NK-92 (cell line): ENCODE results near the gene GPD1L.
"Not testable (repeated sequence)": the region's sequence is repeated elsewhere in the genome, so short reads cannot be mapped to it uniquely, and the experiment has no call there.

Experiments used
- DNase-seq: peaks from one replicate; lab custom pipeline; 2025; ENCODE audit not compliant: unreplicated experiment; lab: John Stamatoyannopoulos, UW

Gene GPD1L

DNA sequence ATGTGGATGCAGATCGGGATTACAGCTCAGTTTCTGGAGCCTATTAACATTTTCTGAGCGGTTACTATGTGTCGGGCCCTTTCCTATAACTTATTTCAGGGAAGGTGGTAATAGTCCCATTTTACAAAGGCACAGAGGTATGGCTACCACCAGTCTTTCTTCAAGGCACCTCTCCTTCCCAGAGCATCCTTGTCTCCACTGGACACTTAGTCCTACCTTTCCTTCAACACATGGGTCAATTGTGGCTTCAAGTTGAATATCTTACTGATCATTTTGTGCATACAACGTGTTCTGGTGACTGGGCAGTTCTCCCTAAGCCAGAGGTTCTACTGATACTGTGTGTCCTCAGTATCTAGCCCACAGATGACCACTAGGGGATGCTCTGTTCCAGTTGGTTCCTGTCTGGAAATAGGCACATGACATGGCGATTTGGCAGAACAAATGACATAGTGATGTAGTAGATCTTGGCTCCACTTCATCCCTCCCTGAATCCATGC is 71.3 kb downstream of the GPD1L start:
- no peak for DNase-seq

GRCh38 chr3:32180141-32180784 is 73.8 kb downstream of the GPD1L start:
- DNase-seq = no peak

GRCh38 chr3:32181365-32181764 is 74.9 kb downstream of the GPD1L start:
- no peak for DNase-seq

DNA sequence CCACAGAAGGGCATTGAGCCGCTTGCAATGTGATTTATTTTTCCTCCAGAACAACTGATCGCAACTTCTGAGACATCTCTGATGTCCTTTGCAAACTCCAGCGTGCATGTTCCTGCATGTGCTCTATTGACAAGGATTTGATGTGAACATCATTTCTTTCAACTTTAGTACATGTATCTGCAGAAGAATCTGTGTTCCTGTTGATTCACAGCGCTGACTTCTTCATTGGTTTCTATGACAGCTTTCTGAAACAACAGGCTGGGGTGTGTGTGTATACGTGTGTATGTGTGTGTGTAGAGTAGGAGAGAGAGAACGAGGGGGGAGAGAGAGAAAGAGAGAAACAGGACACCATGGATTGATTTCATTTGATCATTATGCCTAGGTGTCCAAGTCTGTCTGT is 75.4 kb downstream of the GPD1L start:
- DNase-seq = no peak

- DNase-seq = no peak
Measured at GRCh38 chr3:32184187-32184730, 77.8 kb downstream of the GPD1L start.

- no peak for DNase-seq
Measured at GRCh38 chr3:32186097-32186496, 79.7 kb downstream of the GPD1L start.

DNA sequence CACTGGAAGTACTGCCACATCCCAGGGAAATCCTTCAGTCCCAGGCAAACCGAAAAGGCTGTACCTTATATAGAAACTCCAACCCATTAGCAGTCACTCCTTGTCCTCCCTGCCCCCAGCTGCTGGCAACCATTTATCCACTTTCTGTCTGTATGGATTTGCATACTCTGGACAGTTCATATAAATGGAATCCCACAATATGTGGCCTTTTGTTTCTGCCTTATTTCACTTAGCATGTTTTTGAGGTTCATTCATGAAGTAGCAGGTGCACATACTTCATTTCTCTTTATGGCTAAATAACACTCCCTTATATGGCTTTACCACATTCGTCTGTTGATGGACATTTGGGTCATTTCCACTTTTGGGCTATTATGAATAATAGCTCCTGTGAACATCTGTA is 80.5 kb downstream of the GPD1L start:
- no peak for DNase-seq

- DNase-seq = no peak
Measured at GRCh38 chr3:32189693-32190092, 83.3 kb downstream of the GPD1L start.

DNA sequence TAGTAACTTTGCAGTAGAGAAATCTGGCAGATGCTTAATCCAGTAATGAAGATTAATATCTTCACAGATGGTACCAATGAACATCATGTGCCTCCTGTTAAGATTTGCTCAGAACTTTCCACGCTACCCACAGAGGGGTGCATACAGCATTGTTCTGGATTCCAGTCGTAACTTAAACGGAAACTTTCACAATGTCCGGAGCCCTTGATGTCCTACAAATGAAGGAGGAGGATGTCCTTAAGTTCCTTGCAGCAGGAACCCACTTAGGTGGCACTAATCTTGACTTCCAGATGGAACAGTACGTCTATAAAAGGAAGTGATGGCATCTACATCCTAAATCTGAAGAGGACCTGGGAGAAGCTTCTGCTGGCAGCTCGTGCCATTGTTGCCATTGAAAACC is 84.1 kb downstream of the GPD1L start:
- DNase-seq = not testable (repeated sequence)

DNA sequence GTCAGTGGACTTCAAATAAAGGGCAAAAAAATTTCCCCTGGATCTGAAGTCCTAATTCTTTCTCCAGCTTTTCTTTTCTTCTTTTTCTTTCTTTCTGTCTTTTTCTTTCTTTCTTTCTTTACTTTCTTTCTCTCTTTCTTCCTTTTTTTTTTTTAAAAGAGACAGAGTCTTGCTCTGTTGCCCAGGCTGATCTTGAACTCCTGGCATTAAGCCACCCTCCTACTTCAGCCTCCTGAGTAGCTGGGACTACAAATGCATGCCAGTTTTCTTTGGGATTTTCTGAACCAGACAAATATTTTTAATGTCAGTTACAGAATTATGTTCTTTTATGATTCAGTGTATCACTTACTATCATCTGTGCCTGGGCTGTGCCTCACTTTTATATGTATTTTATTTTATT is 86.7 kb downstream of the GPD1L start:
- no peak for DNase-seq

DNA sequence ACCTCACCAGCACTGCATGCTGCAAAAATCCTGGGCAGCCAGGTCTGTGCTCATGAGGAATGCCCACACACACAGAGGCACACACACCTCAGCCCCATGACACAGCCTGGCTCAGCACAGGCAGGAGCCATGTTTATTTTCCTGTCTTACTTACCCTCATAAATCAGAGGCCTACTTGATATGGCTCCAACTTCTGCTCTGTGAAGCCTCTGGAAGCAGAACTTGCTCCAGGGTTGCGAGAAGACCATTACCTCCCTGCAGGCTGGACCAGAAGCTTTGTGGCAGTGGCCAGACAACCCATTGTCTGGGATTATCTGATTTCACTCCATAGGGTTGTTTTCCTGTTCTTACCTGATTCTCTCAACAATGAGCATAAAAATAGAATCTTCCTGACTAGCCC is 88.2 kb downstream of the GPD1L start:
- DNase-seq = no peak

GRCh38 chr3:32195995-32196540 is 89.6 kb downstream of the GPD1L start:
- DNase-seq = no peak

GRCh38 chr3:32197991-32198390 is 91.6 kb downstream of the GPD1L start:
- no peak for DNase-seq

DNA sequence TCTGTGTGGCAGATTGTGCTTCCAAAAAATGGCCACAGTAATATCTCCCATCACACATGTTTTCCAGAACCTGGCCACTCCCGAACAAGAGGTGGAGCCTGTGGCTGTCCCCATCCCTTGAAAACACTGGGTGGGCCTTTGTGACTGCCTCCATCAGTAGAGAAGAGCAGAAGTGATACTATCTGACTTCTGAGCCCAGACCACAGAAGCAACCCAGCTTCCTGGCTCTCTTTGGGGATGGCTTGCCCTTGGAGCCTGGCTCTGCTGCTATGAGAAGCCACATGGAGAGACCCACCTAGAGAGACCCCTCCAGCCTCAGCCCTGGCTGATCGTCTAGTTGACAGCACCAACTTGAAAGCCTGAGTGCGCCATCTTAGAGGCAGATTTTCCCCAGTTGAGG is 92.3 kb downstream of the GPD1L start:
- no peak for DNase-seq

- DNase-seq = no peak
Measured at GRCh38 chr3:32200490-32200889, 94.1 kb downstream of the GPD1L start.

GRCh38 chr3:32200992-32201758 is 94.8 kb downstream of the GPD1L start:
- no peak for DNase-seq

- no peak for DNase-seq
Measured at GRCh38 chr3:32202496-32202895, 96.1 kb downstream of the GPD1L start.

DNA sequence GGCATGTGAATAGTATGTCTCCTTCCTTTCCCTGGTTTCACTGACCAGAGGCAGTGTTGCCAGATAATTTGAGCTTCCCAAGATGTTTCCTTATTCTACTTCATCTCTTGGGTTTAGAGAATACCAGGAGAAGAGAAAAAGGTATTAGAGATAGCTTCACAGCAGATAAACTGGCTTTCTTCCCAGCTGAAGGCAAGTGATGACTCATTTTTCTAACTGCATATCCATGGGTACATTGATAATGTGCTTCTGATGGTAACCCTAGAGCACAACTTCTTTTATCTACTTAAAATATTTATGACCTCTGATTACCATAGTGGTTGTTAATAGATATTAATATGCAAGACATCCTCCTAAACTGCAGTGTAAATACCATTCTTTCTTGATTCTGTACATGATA is 97.4 kb downstream of the GPD1L start:
- DNase-seq = no peak

GRCh38 chr3:32208447-32208846 is 102.0 kb downstream of the GPD1L start:
- DNase-seq = no peak

DNA sequence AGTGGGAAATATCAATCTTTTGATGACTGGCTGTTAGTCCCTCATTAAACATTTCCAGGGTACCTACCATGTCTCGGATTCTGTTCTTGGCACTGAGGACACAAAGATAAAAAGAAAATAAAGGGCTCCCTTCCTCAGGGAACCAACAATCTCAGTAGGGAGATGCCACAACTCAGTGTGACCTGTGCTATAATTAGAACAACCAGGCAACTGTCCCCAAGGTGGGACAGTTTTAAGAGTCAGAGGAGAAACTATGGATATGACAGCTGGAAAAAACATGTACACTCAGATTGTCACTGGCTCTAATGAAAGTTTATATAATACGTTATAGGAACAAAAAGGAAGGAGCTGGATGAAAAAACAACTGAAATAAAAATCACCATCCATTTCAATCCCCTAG is 108.8 kb downstream of the GPD1L start:
- no peak for DNase-seq

DNA sequence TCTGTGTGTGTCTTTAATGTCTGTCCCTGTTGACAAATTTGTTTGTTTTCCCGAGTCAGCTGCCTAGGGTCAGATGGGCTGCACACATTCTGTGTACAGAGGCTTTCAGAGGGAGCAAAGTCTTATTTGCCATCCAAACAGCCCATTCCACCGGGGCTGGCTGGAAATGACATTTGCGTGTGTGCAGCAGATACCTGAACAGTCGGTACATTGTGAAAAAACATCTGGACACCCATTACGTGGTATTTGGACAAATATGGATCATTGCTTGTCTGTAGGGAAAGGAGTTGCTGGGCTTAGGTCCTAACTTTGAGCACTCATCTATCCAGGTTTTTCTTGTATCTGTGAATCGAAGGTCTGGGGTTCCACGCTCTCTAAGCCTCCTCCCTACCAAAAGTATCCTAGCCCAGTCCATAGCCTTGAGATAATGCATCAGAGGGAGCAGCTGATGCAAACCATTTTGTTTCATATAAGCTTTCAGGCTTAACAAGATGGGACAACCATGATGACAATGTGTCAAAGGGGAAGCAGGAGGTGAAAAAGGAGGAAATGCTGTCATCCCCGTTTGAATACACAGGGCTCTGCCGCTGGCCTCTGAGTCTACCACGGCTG is 109.9 kb downstream of the GPD1L start:
- no peak for DNase-seq

- no peak for DNase-seq
Measured at GRCh38 chr3:32217339-32217738, 110.9 kb downstream of the GPD1L start.
